Right kidney (tissue), 9 donors: ENCODE data around the gene CADPS.
A peak's percentile ranks its signal among the peaks of the same experiment; 100 is the strongest.

ENCODE experiments used
- DNase-seq: peaks from one replicate; pipeline ENCODE4 v3.0.0-alpha.2; 2016
- long read RNA-seq, 8 donors: transcript quantifications; one replicate each; lab custom pipeline, GENCODE V29; 2026

CADPS gene
- long read RNA-seq, donor 1, full-length matches to known transcripts: 2 of 2 reads
- long read RNA-seq, donor 1, partial matches to known transcripts: 0 of 2 reads
- long read RNA-seq, donor 1, other reads (novel, unspliced or antisense): 0 of 2 reads
- long read RNA-seq, donor 2: 0 reads
- long read RNA-seq, donor 3: 0 reads
- long read RNA-seq, donor 4: 0 reads
- long read RNA-seq, donor 5, partial matches to known transcripts: 0 of 1 reads
- long read RNA-seq, donor 5, other reads (novel, unspliced or antisense): 0 of 1 reads
- long read RNA-seq, donor 6, full-length matches to known transcripts: 1 of 1 reads
- long read RNA-seq, donor 6, partial matches to known transcripts: 0 of 1 reads
- long read RNA-seq, donor 6, other reads (novel, unspliced or antisense): 0 of 1 reads
- long read RNA-seq, donor 7: 0 reads
- long read RNA-seq, donor 8: 0 reads

DNA sequence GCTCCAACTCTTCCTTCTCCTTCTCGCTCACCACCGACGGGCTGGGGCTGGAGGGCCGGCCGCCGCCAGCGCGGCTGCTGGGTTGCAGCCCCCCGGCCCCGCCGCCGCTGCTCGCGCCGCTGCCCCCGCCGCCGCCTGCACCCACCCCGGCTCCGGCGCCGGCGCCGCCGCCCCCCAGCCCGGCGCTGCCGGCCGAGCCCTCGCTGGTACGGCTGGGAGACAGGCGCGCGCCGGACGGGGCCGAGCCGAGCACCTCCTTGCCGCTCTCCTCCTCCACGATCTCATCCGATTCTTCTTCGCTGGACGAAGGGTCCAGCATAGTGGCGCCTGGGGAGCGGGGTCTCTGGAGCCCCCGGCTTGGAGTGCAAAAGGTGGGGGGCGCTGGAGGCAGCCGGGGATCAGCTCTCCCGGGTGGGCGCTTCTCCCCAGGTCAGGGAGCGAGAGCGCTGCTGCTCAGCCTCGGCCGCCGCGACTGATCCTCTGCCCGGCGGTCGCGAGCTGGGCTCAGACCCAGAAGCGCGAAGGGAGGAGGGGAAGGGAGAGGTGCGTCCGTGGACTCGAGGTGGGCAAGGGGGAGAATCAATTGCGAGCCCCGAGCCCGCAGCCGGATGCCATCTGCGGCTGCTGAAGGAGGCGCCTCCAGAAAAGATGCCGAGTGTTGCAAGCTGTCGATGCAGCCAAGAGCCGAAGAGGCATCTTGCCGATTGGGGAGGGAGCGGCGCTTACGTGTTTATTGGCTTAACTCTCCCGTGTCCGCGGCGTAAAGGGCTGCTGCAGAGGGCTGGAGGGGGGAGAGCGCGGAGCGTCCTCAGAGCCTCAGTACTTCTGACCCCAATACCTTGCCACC, at the start of gene CADPS:
Gene CADPS, minus strand, starts transcription at position 706 of the 847 bp plus-strand sequence. Its CDS starts 387 bp downstream, at position 319.
- DNase-seq: peak; percentile 51

GRCh38 chr3:62923066-62923465, 47.9 kb upstream of the CADPS start:
- DNase-seq: no peak

- no peak for DNase-seq
These were observed 47.1 kb upstream of the CADPS start for GRCh38 chr3:62922326-62922725.

DNA sequence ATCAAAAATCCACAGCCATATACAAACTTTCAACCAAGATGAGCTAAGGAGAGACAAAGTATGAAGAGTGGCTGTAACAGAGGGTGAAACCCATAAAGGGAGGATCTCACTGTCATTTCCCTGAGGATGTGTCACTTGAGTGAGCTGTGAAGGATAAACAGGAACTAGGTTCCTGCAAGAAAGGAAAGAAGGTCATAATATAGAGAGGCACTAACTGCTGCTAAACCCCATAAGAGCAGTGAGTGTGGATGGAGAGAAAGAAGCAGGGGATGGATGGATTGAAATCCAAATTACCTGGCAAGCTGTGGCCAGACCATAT, 45.2 kb upstream of the CADPS start:
- no peak for DNase-seq

- no peak for DNase-seq
These were observed 44.7 kb upstream of the CADPS start for GRCh38 chr3:62919784-62920465.

GRCh38 chr3:62918777-62919176, 43.6 kb upstream of the CADPS start:
- DNase-seq: no peak

GRCh38 chr3:62918131-62918530, 42.9 kb upstream of the CADPS start:
- DNase-seq: no peak

- DNase-seq: no peak
These were observed 36.3 kb upstream of the CADPS start for GRCh38 chr3:62911526-62911925.

- no peak for DNase-seq
These were observed 30.1 kb upstream of the CADPS start for GRCh38 chr3:62905331-62905730.

- DNase-seq: no peak
These were observed 23.6 kb upstream of the CADPS start for GRCh38 chr3:62898530-62899496.

GRCh38 chr3:62895901-62896300, 20.7 kb upstream of the CADPS start:
- no peak for DNase-seq

GRCh38 chr3:62892951-62893350, 17.7 kb upstream of the CADPS start:
- no peak for DNase-seq

DNA sequence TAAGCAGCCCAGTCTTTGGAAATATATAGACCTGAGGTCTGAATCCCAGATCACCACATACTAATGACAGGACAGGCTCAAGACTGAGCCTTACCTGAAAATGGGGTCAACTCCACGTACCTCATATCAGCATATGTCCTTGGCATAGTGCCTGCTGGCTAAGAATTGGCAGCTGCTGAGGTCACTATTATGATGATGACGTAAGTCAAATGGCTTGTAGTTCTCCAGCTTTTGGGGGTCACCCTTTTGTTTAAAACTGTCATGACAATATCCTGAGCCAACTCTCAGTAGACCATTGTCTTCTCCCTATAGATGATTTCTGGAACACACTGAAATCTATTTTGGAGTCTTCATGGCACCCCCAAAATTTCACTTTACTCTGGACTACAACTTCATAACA, 16.8 kb upstream of the CADPS start:
- DNase-seq: no peak

GRCh38 chr3:62888778-62889177, 13.6 kb upstream of the CADPS start:
- DNase-seq: no peak

- DNase-seq: no peak
These were observed 13.0 kb upstream of the CADPS start for GRCh38 chr3:62888180-62888579.

DNA sequence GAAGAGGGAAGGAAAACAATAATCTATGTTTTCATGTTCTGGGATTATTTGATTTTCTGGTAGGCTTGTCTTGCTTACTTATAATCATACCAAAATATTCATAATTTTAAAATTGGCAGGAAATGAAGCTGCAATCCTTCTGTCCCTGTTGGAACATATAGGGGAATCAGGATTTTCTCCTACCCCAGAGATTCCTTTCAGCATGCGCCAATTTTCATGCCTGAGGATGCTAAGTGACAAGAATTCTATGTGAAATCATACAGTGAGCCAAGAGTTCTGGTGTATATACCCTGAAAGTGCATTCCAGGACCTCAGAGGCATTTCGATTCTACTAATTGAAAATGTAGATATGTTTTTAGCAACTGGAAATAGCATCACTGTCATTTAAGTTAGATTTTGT, 9.9 kb upstream of the CADPS start:
- no peak for DNase-seq

GRCh38 chr3:62884096-62884870, 9.1 kb upstream of the CADPS start:
- no peak for DNase-seq

GRCh38 chr3:62882676-62883200, 7.5 kb upstream of the CADPS start:
- no peak for DNase-seq

- peak; percentile 35 for DNase-seq
These were observed 848 bp upstream of the CADPS start for GRCh38 chr3:62876064-62876463.

DNA sequence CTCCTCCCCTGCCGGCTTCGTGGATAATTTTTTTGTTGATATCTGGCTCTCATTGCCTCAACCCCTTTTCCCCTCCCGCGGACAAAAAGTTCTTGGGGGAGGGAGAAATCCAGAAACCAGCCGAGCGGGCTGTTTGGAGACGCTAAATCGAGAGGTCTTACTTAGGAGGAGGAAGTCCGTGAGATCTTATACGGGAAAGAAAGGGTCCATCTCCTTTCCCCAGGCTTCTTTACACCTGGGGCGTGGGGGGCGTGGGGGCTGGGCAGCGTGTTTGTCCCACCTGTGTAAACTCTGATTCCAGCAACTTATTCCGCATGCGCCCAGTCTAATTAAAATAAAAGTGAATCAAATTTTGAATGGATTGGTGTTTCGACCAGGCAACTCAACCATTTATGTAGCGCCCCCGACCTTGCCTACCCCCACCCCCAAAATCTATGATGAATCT, 364 bp upstream of the CADPS start:
- no peak for DNase-seq
